Osteocyte (in vitro differentiated cells): ENCODE measurements around the gene PRAMEF5. TPM values are rescaled to one million over a fixed set of nuclear protein-coding genes. Genes with fewer than 3 reads are reported as not detected.
A peak's percentile ranks its signal among the peaks of the same experiment; 100 is the strongest.
"Not testable (repeated sequence)": the region's sequence is repeated elsewhere in the genome, so short reads cannot be mapped to it uniquely, and the experiment has no call there.

ENCODE experiments used
- DNase-seq: peaks from one replicate; pipeline ENCODE4 v3.0.0; 2021; ENCODE audit warnings: mixed read lengths; ENCODE audit not compliant: unreplicated experiment; ENCODE audit errors: extremely low spot score
- H3K27ac Mint-ChIP-seq: one replicate; pipeline ENCODE4 v1.8.0; 2021; ENCODE audit warnings: mild to moderate bottlenecking, mixed read lengths; ENCODE audit not compliant: unreplicated experiment
- H3K27me3 Mint-ChIP-seq: one replicate; pipeline ENCODE4 v1.8.0; 2021; ENCODE audit warnings: mixed read lengths; ENCODE audit not compliant: unreplicated experiment
- H3K36me3 Mint-ChIP-seq: one replicate; pipeline ENCODE4 v1.8.0; 2021; ENCODE audit warnings: mixed read lengths; ENCODE audit not compliant: unreplicated experiment
- H3K4me1 Mint-ChIP-seq: one replicate; pipeline ENCODE4 v1.8.0; 2021; ENCODE audit warnings: mixed read lengths; ENCODE audit not compliant: unreplicated experiment
- H3K4me3 Mint-ChIP-seq: one replicate; pipeline ENCODE4 v1.8.0; 2021; ENCODE audit warnings: mild to moderate bottlenecking, moderate library complexity, mixed read lengths; ENCODE audit not compliant: unreplicated experiment
- H3K9me3 Mint-ChIP-seq: one replicate; pipeline ENCODE4 v1.8.0; 2021; ENCODE audit warnings: mixed read lengths; ENCODE audit not compliant: unreplicated experiment
- long read RNA-seq: library from polyadenylated mRNA; unstranded; transcript quantifications from one replicate; pipeline ENCODE4 v2.0.0, GENCODE V29; 2021
- total RNA-seq: library from RNA; stranded (reverse); gene quantifications from 2 replicates; pipeline ENCODE4 v1.2.1, GENCODE V29; 2021
- TF ChIP-seq, protein P1 (sequence below): fragments of 200-600 bp; sonication (generic); IDR thresholded peaks from 2 replicates; pipeline ENCODE4 v1.5.0; 2021; ENCODE audit warnings: antibody characterized with exemption, mild to moderate bottlenecking, moderate library complexity

The PRAMEF5 gene
- not detected in 2 replicates for total RNA-seq
- long read RNA-seq: 0 reads

GRCh38 chr1:13253898-13254297 is at the start of gene PRAMEF5:
TSS of gene PRAMEF5 (plus strand) at chr1:13254198. CDS start at chr1:13259269, 5,071 bp downstream.
- not testable (repeated sequence) for H3K4me3 Mint-ChIP-seq, DNase-seq, H3K27ac Mint-ChIP-seq, H3K27me3 Mint-ChIP-seq, H3K9me3 Mint-ChIP-seq, H3K36me3 Mint-ChIP-seq, H3K4me1 Mint-ChIP-seq

- not testable (repeated sequence) for H3K27ac Mint-ChIP-seq, H3K27me3 Mint-ChIP-seq, H3K36me3 Mint-ChIP-seq, DNase-seq, H3K4me1 Mint-ChIP-seq, H3K9me3 Mint-ChIP-seq, H3K4me3 Mint-ChIP-seq
Measured at GRCh38 chr1:13208712-13209111, 45.3 kb upstream of the PRAMEF5 start.

GRCh38 chr1:13216619-13217018 is 37.4 kb upstream of the PRAMEF5 start:
- H3K4me1 Mint-ChIP-seq, H3K27ac Mint-ChIP-seq, H3K4me3 Mint-ChIP-seq, H3K36me3 Mint-ChIP-seq, H3K27me3 Mint-ChIP-seq, H3K9me3 Mint-ChIP-seq, DNase-seq: not testable (repeated sequence)

DNA sequence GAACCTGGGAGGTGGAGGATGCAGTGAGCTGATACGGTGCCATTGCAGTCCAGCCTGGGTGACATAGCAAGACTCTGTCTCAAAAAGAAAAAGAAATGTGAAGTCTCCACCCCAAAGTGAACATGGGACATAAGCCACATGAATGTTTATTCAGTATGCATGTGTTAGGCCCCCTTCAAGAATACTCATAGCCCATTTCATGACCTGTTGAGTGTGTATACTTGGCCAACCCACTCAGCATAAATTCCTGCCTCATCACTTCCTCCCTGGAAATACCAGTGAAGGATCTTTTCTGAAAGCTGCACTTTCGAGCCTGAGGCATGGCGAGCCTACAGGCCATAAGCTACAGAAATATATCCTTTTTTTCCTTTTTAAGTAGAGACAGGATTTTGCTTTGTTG is 34.8 kb upstream of the PRAMEF5 start:
- H3K9me3 Mint-ChIP-seq, H3K36me3 Mint-ChIP-seq, H3K4me1 Mint-ChIP-seq, H3K27me3 Mint-ChIP-seq, H3K4me3 Mint-ChIP-seq, H3K27ac Mint-ChIP-seq, DNase-seq: not testable (repeated sequence)

DNA sequence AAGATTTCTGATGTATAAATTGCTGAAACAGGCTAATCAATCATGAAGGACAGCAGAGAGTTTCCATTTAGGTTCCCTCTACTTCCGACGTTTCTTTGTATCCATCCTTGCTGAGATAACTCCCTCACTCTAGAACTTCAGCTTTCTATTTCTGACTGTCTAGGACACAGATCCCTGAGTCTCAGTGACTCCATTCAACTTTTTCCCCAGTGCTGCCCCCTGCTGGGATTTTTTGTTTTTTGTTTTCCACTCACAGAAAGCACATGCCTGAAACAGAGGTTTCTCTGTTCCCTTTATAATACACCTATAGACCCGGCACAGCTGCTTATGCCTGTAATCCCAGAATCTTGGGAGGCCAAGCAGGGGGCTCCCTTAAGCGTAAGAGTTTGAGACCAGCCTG is 31.2 kb upstream of the PRAMEF5 start:
- H3K4me1 Mint-ChIP-seq, DNase-seq, H3K36me3 Mint-ChIP-seq, H3K4me3 Mint-ChIP-seq, H3K27me3 Mint-ChIP-seq, H3K27ac Mint-ChIP-seq: not testable (repeated sequence)
- H3K9me3 Mint-ChIP-seq: peaks cover 12% of the 10 kb centered on the region

GRCh38 chr1:13224480-13225060 is 29.4 kb upstream of the PRAMEF5 start:
- no peak overlapping the region for H3K4me3 Mint-ChIP-seq
- TF ChIP-seq, protein P1, sequence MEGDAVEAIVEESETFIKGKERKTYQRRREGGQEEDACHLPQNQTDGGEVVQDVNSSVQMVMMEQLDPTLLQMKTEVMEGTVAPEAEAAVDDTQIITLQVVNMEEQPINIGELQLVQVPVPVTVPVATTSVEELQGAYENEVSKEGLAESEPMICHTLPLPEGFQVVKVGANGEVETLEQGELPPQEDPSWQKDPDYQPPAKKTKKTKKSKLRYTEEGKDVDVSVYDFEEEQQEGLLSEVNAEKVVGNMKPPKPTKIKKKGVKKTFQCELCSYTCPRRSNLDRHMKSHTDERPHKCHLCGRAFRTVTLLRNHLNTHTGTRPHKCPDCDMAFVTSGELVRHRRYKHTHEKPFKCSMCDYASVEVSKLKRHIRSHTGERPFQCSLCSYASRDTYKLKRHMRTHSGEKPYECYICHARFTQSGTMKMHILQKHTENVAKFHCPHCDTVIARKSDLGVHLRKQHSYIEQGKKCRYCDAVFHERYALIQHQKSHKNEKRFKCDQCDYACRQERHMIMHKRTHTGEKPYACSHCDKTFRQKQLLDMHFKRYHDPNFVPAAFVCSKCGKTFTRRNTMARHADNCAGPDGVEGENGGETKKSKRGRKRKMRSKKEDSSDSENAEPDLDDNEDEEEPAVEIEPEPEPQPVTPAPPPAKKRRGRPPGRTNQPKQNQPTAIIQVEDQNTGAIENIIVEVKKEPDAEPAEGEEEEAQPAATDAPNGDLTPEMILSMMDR: no peak
- peaks cover 2% of the 10 kb centered on the region for H3K36me3 Mint-ChIP-seq
- H3K9me3 Mint-ChIP-seq: peaks cover 21% of the 10 kb centered on the region
- H3K27ac Mint-ChIP-seq: no peak overlapping the region
- no peaks in the 10 kb centered on the region for H3K27me3 Mint-ChIP-seq
- DNase-seq: peak; percentile 75
- no peaks in the 10 kb centered on the region for H3K4me1 Mint-ChIP-seq

DNA sequence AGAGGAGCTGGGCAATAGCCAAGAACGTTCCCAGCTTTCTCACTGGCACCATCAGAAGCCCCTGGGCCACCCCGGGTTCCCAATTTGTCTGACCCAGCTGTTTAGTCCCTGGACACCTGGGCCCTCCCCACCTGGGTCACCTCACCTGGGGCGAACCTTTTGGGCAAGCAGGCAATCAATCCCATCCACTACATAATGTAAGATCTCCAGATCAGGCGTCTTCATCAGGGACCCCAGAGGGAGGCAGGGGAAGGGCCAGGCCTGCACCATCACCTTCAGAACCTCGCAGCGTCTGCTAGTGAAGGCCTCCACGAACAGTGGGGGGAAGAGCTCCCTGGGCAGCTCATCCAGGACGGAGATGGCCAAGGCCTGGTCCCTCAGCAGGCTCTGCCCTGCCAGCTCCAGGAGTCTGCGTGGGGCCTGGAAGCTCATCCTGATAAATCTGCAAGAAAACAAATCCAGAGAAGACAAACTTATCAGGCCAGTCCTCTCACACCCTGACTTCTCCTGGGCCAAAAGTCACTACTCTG is 28.3 kb upstream of the PRAMEF5 start, which contains the start of gene PRAMEF18:
TSS of gene PRAMEF18 (minus strand) at position 480 of the 530 bp plus-strand sequence. CDS start at position 432, 48 bp downstream.
- not testable (repeated sequence) for H3K4me3 Mint-ChIP-seq, H3K27me3 Mint-ChIP-seq, H3K4me1 Mint-ChIP-seq, H3K27ac Mint-ChIP-seq, H3K36me3 Mint-ChIP-seq
- peaks cover 23% of the 10 kb centered on the region for H3K9me3 Mint-ChIP-seq
- peak; percentile 83 for DNase-seq

- not testable (repeated sequence) for H3K4me3 Mint-ChIP-seq, H3K36me3 Mint-ChIP-seq, H3K27me3 Mint-ChIP-seq, H3K4me1 Mint-ChIP-seq, H3K27ac Mint-ChIP-seq
- DNase-seq: peak; percentile 65
- peaks cover 32% of the 10 kb centered on the region for H3K9me3 Mint-ChIP-seq
Measured at GRCh38 chr1:13227271-13228055, 26.5 kb upstream of the PRAMEF5 start.
